Heart right ventricle (tissue), 16 donors: ENCODE measurements around the gene BPIFB3. TPM values are rescaled to one million over a fixed set of nuclear protein-coding genes. Genes with fewer than 3 reads are reported as not detected.

Experiments used
- ATAC-seq, 8 donors: fragments of 200-7000 bp; cut with Tn5 transposase; one replicate each; pipeline ENCODE4 v1.9.1; 2020; ENCODE audit warnings: mild to moderate bottlenecking in 8 of 8, moderate library complexity in 8 of 8, moderate number of reproducible peaks in 1 of 8
- DNase-seq, 2 donors: peaks; one replicate each; pipeline ENCODE4 v3.0.0-alpha.2; 2020
- H3K27ac ChIP-seq, 10 donors: fragments of 200-600 bp; sonication (generic) in 2 of 10; one replicate each; pipeline versions ENCODE4 v1.5.0 to v1.8.0; 2020 to 2022; ENCODE audit warnings: mild to moderate bottlenecking in 3 of 10
- H3K27me3 ChIP-seq, 7 donors: fragments of 200-600 bp; one replicate each; pipeline ENCODE4 v1.8.0; 2021 to 2022; ENCODE audit warnings: mild to moderate bottlenecking in 2 of 7
- H3K36me3 ChIP-seq, 9 donors: fragments of 200-600 bp; sonication (generic) in 1 of 9; one replicate each; pipeline versions ENCODE4 v1.5.0 to v1.8.0; 2020 to 2022; ENCODE audit warnings: mild to moderate bottlenecking in 2 of 9
- H3K4me1 ChIP-seq, 9 donors: fragments of 200-600 bp; sonication (generic) in 1 of 9; one replicate each; pipeline versions ENCODE4 v1.5.0 to v1.8.0; 2020 to 2022; ENCODE audit warnings: mild to moderate bottlenecking in 4 of 9
- H3K4me3 ChIP-seq, 10 donors: fragments of 200-600 bp; sonication (generic) in 2 of 10; one replicate each; pipeline versions ENCODE4 v1.5.0 to v1.8.0; 2020 to 2022; ENCODE audit warnings: mild to moderate bottlenecking in 7 of 10, moderate library complexity in 2 of 10
- H3K9me3 ChIP-seq, 11 donors: fragments of 200-600 bp in 10 of 11; sonication (generic) in 2 of 11; one replicate each; pipeline versions ENCODE4 v1.5.0 to v1.8.0; 2013 to 2022; ENCODE audit warnings: mild to moderate bottlenecking in 2 of 11, control low read depth in 1 of 11, moderate library complexity in 1 of 11
- CTCF ChIP-seq, 9 donors: fragments of 200-600 bp; sonication (generic) in 2 of 9; IDR thresholded peaks; one replicate each; pipeline versions ENCODE4 v1.5.0 to v1.8.0; 2021 to 2022; ENCODE audit warnings: antibody characterized with exemption in 9 of 9, mild to moderate bottlenecking in 5 of 9, moderate library complexity in 1 of 9
- WGBS, 2 donors: extraction: QIAGEN DNeasy Blood & Tissue Kit; methylation state at CpG; one replicate each; pipeline ENCODE4 v1.1.7; 2013; ENCODE audit warnings: inconsistent platforms in 1 of 2; 5-methylcytosine and 5-hydroxymethylcytosine counted together
- intact Hi-C, 10 donors: fragments of 100-400 bp; cut with DNase I; formaldehyde crosslinking; loops; one replicate each; pipeline versions ENCODE4 v1.11.1 to v1.14.2; 2022
- polyA plus RNA-seq, 2 donors: library from polyadenylated mRNA; stranded (reverse); fragments of 200-250 nt; gene quantifications; one replicate each; pipeline ENCODE4 v1.2.3, GENCODE V29; 2013
- total RNA-seq, 10 donors: library from RNA; stranded (reverse); fragmentation: NEBNext Ultra II Directional in 3 of 10; extraction: Animal tissue kit (Norgen Biotek cat#: 25700) in 3 of 10; gene quantifications; one replicate each; pipeline versions ENCODE4 v1.2.1 to v1.2.4, GENCODE V29; 2021 to 2023
- donor health status: Arrhythmogenic right ventricular cardiomyopathy.
- donor health status: ischemic (EF 13 %, LVEDD 7.1; RV severe dilation, severe dysfunction).
- donor health status: healthy with polysubstance abuse.
- donor health status: DM: no; HTN: yes; CAD: no.
- donor health status: DM: no; HTN: no; CAD: no.
- donor health status: ischemic (EF 25% LVEDD 6.9; RV normal size, moderate dysfunction).
- donor health status: ischemic (EF 25% LVEDD 5.7; RV mildly dilated, moderate dysfunction).
- donor health status: healthy.
- donor health status: DM: yes; HTN: yes; CAD: no.
- donor health status: Ischemic cardiomyopathy.
- donor health status: ischemic (EF 35%, LVEDD 5.7; RV mildly dilated, moderate dysfunction).
- donor health status: nonischemic (EF 11% LVEDD 7.7; RV severe dilation, severe dysfunction).
- donor health status: DM: yes; HTN: yes; CAD: no.
- donor health status: PGD.
- donor health status: ischemic (EF 29% LVEDD 5.4; RV normal size, mild dysfunction).
- donor health status: nonischemic (EF 23%, LVEDD 6.1; RV moderate dilation, normal function).

BPIFB3 gene
- total and polyA plus RNA-seq, 12 donors, result not detected

- Histone ChIP-seq H3K4me1 (no peaks in the 10 kb centered on the region), H3K9me3 (peaks cover 0 to 3% (median 0%) of the 10 kb centered on the region in 11 donors), H3K27me3 (peaks cover 0 to 20% (median 16%) of the 10 kb centered on the region in 7 donors), H3K36me3 (no peaks in the 10 kb centered on the region), H3K27ac (no peak overlapping the region), H3K4me3 (no peak overlapping the region)
- no peak for TF ChIP-seq CTCF (IDR thresholded peaks at IDR 0.05)
- DNase-seq (no peak), ATAC-seq (no peak)
- intact Hi-C loops, result no loop called here
- 88 to 91% methylated on average over 8 of the region's 8 CpGs for WGBS, 2 donors
Observed at GRCh38 chr20:33010674-33011449, 42.8 kb upstream of the BPIFB3 start.

GRCh38 chr20:33012327-33013189, 41.1 kb upstream of the BPIFB3 start:
- TF ChIP-seq CTCF (IDR thresholded peaks at IDR 0.05), result no peak
- Histone ChIP-seq H3K4me1 (no peaks in the 10 kb centered on the region), H3K9me3 (no peaks in the 10 kb centered on the region), H3K27ac (no peak overlapping the region), H3K4me3 (no peak overlapping the region), H3K36me3 (no peaks in the 10 kb centered on the region), H3K27me3 (peaks cover 0 to 30% (median 18%) of the 10 kb centered on the region in 7 donors)
- WGBS, 2 donors, result 82 to 86% methylated on average over 15 of the region's 15 CpGs
- ATAC-seq, result no peak
- DNase-seq, result no peak
- intact Hi-C loops, result no loop called here

- Histone ChIP-seq H3K27ac (no peak overlapping the region), H3K4me1 (no peaks in the 10 kb centered on the region), H3K27me3 (peaks cover 0 to 30% (median 18%) of the 10 kb centered on the region in 7 donors), H3K36me3 (no peaks in the 10 kb centered on the region), H3K9me3 (no peaks in the 10 kb centered on the region), H3K4me3 (no peak overlapping the region)
- intact Hi-C loops, result no loop called here
- WGBS, 2 donors, result 73% methylated on average over 12 of the region's 12 CpGs
- TF ChIP-seq CTCF (IDR thresholded peaks at IDR 0.05), result no peak
- no peak for ATAC-seq
- no peak for DNase-seq
Observed at GRCh38 chr20:33013701-33014326, 39.9 kb upstream of the BPIFB3 start.
